PFSK-1 (cell line): Measurements from ENCODE around the gene STK31.

ENCODE experiments used
- FOXP2 ChIP-seq: optimal IDR thresholded peaks from 2 replicates; pipeline ENCODE3; 2011; ENCODE audit warnings: borderline replicate concordance, control low read depth, inconsistent platforms; ENCODE audit not compliant: insufficient read depth; ENCODE audit errors: extremely low read length, extremely low read depth
- POLR2AphosphoS5 ChIP-seq: IDR thresholded peaks from 2 replicates; pipeline ENCODE4 v1.6.1; 2012; ENCODE audit warnings: low read depth, mild to moderate bottlenecking, control low read depth, low read length, moderate library complexity
- SIN3A ChIP-seq: IDR thresholded peaks from 2 replicates; pipeline ENCODE4 v1.6.1; 2012; ENCODE audit warnings: mild to moderate bottlenecking, low read length, moderate library complexity, borderline replicate concordance; ENCODE audit not compliant: insufficient read depth
- TAF1 ChIP-seq: IDR thresholded peaks from 2 replicates; pipeline ENCODE4 v1.6.1; 2012; ENCODE audit warnings: low read length, control low read depth, borderline replicate concordance; ENCODE audit not compliant: insufficient read depth
- TF ChIP-seq, protein P1 (sequence below), 2 experiments: IDR thresholded peaks; 2 replicates each; pipeline versions ENCODE4 v1.6.1 to v1.8.0; 2011 to 2012; ENCODE audit warnings: low read depth in 2 of 2, low read length in 2 of 2, control low read depth in 1 of 2, inconsistent platforms in 1 of 2, mild to moderate bottlenecking in 1 of 2, moderate library complexity in 1 of 2; ENCODE audit not compliant: insufficient read depth in 1 of 2

DNA sequence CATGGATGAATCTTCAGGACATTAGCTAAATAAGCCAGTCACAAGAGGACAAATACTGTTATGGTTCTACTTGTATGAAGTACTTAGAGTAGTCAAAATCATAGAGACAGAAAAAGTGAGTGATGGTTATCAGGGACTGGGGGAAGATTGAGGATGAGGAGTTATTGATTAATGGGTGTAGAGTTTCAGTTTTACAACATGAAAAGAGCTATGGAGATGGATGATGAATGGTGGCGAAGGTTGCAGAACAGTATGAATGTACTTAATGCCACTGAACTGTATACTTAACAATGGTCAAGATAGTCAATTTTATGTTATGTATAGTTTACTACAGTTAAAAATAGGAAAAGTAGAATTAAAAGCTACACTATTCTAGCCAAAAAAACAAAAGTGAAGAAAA, 7.8 kb downstream of the STK31 start:
- TF ChIP-seq POLR2AphosphoS5 (no peak), SIN3A (no peak), TAF1 (no peak), FOXP2 (no peak)
- TF ChIP-seq, protein P1, sequence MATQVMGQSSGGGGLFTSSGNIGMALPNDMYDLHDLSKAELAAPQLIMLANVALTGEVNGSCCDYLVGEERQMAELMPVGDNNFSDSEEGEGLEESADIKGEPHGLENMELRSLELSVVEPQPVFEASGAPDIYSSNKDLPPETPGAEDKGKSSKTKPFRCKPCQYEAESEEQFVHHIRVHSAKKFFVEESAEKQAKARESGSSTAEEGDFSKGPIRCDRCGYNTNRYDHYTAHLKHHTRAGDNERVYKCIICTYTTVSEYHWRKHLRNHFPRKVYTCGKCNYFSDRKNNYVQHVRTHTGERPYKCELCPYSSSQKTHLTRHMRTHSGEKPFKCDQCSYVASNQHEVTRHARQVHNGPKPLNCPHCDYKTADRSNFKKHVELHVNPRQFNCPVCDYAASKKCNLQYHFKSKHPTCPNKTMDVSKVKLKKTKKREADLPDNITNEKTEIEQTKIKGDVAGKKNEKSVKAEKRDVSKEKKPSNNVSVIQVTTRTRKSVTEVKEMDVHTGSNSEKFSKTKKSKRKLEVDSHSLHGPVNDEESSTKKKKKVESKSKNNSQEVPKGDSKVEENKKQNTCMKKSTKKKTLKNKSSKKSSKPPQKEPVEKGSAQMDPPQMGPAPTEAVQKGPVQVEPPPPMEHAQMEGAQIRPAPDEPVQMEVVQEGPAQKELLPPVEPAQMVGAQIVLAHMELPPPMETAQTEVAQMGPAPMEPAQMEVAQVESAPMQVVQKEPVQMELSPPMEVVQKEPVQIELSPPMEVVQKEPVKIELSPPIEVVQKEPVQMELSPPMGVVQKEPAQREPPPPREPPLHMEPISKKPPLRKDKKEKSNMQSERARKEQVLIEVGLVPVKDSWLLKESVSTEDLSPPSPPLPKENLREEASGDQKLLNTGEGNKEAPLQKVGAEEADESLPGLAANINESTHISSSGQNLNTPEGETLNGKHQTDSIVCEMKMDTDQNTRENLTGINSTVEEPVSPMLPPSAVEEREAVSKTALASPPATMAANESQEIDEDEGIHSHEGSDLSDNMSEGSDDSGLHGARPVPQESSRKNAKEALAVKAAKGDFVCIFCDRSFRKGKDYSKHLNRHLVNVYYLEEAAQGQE (IDR thresholded peaks at IDR 0.05; ENCODE audit: insufficient read depth in 1 of 2, low read depth in 2 of 2, low read length in 2 of 2): no peak
